Measurements from ENCODE around the gene NFKBIZ. TPM values are rescaled to one million over a fixed set of nuclear protein-coding genes. Genes with fewer than 3 reads are reported as not detected.

The NFKBIZ gene
- polyA plus RNA-seq, 1 of the 3 experiments (the other 2 are of a cell fraction), result 59.9 TPM

GRCh38 chr3:101870138-101870537 is 20.8 kb downstream of the NFKBIZ start:
- no peaks in the 10 kb centered on the region for H3K9me2 ChIP-seq
- DNase-seq, result no peak
- no peak overlapping the region for H3K4me3 ChIP-seq (ENCODE audit: low read depth in 2 of 2, low read length in 1 of 2)
- no peaks in the 10 kb centered on the region for H3K27me3 ChIP-seq (ENCODE audit: insufficient read depth)
- H3K4me2 ChIP-seq, result no peak overlapping the region
- TF ChIP-seq MAX (IDR thresholded peaks at IDR 0.05; ENCODE audit: low read depth) (no peak), EP300 (IDR thresholded peaks at IDR 0.05; ENCODE audit: borderline replicate concordance in 1 of 2, low read depth in 1 of 2, low read length in 1 of 2) (no peak), SIN3A (IDR thresholded peaks at IDR 0.05; ENCODE audit: borderline replicate concordance, low read depth, low read length) (no peak), CTCF (IDR thresholded peaks at IDR 0.05) (no peak), ELF1 (IDR thresholded peaks at IDR 0.05) (no peak), TCF12 (IDR thresholded peaks at IDR 0.05) (no peak), GATA2 (CRISPR knock-in tag; IDR thresholded peaks at IDR 0.05) (no peak), ZBTB33 (IDR thresholded peaks at IDR 0.05; ENCODE audit: borderline replicate concordance, low read depth) (no peak), RXRA (IDR thresholded peaks at IDR 0.05; ENCODE audit: borderline replicate concordance, low read depth) (no peak), POLR2AphosphoS5 (IDR thresholded peaks at IDR 0.05; ENCODE audit: low read depth, low read length) (no peak), FOXM1 (IDR thresholded peaks at IDR 0.05; ENCODE audit: low read depth) (no peak), REST (IDR thresholded peaks at IDR 0.05; ENCODE audit: low read depth, low read length) (no peak), MEF2A (IDR thresholded peaks at IDR 0.05; ENCODE audit: borderline replicate concordance, low read depth) (no peak), PBX3 (IDR thresholded peaks at IDR 0.05) (no peak), MXI1 (IDR thresholded peaks at IDR 0.05; ENCODE audit: low read depth, low read length) (no peak), FOXJ3 (CRISPR knock-in tag; IDR thresholded peaks at IDR 0.05) (no peak), FOSL2 (IDR thresholded peaks at IDR 0.05; ENCODE audit: borderline replicate concordance, low read depth) (no peak)
- no peaks in the 10 kb centered on the region for H3K36me3 ChIP-seq (replicated peaks in 1 of 2; ENCODE audit: control insufficient read depth in 1 of 2, insufficient read depth in 2 of 2, low read length in 1 of 2)
- H3K27ac ChIP-seq (ENCODE audit: low read depth in 2 of 2, low read length in 1 of 2), result no peak overlapping the region
- WGBS (ENCODE audit: low lambda C conversion rate), result 76% methylated on average over 5 of the region's 5 CpGs
- ChIA-PET POLR2A (no interaction called here), CTCF (interaction anchor here (0.6 kb wide), 1 partner anchor 13 kb away, joined by 3 read pairs; no protein-coding TSS in a partner anchor)
- H3K9me3 ChIP-seq, result no peaks in the 10 kb centered on the region
- H3K4me1 ChIP-seq (ENCODE audit: control insufficient read depth in 1 of 2, insufficient read depth in 2 of 2, low read depth in 1 of 2, low read length in 1 of 2), result peaks cover 0 to 11% of the 10 kb centered on the region in 2 experiments; a peak in 2 of 4 replicates
- H3K79me2 ChIP-seq (ENCODE audit: insufficient read depth), result no peaks in the 10 kb centered on the region
- H3K9ac ChIP-seq, result no peak overlapping the region
- H2AFZ ChIP-seq (ENCODE audit: low read depth), result no peak overlapping the region
- no peaks in the 10 kb centered on the region for H4K20me1 ChIP-seq (ENCODE audit: insufficient read depth)
- H3F3A ChIP-seq (replicated peaks; ENCODE audit: insufficient read depth), result peaks cover 26% of the 10 kb centered on the region

Data from SK-N-SH (cell line).